Ascending aorta (tissue), 2 donors: ENCODE results near the gene PSMA1. TPM values are rescaled to one million over a fixed set of nuclear protein-coding genes. Genes with fewer than 3 reads are reported as not detected.

Experiments
- DNase-seq, 2 donors: peaks; one replicate each; pipeline ENCODE4 v3.0.0-alpha.2; 2019; ENCODE audit warnings: low spot score in 2 of 2
- H3K27ac ChIP-seq, 2 donors: fragments of 200-600 bp; sonication (generic); one replicate each; pipeline ENCODE4 v1.5.1; 2016 to 2017; ENCODE audit warnings: mild to moderate bottlenecking in 1 of 2
- H3K27me3 ChIP-seq: fragments of 200-600 bp; sonication (generic); one replicate; pipeline ENCODE4 v1.5.1; 2017
- H3K36me3 ChIP-seq, 2 donors: fragments of 200-600 bp; sonication (generic); one replicate each; pipeline ENCODE4 v1.5.1; 2016
- H3K4me1 ChIP-seq, 2 donors: fragments of 200-600 bp; sonication (generic); one replicate each; pipeline ENCODE4 v1.5.1; 2016 to 2017; ENCODE audit warnings: mild to moderate bottlenecking in 1 of 2
- H3K4me3 ChIP-seq, 2 donors: fragments of 200-600 bp; sonication (generic); one replicate each; pipeline ENCODE4 v1.5.1; 2016 to 2017; ENCODE audit warnings: mild to moderate bottlenecking in 1 of 2
- H3K9me3 ChIP-seq, 2 donors: fragments of 200-600 bp; sonication (generic); one replicate each; pipeline ENCODE4 v1.5.1; 2016
- CTCF ChIP-seq, 3 experiments: fragments of 200-600 bp in 2 of 3; fragments of 450-650 bp in 1 of 3; sonication (generic) in 2 of 3; IDR thresholded peaks; one replicate each; pipeline ENCODE4 v1.5.1; 2016 to 2019; ENCODE audit warnings: antibody characterized with exemption in 3 of 3, mild to moderate bottlenecking in 1 of 3, moderate library complexity in 1 of 3
- intact Hi-C: fragments of 100-400 bp; cut with DNase I; formaldehyde crosslinking; loops from one replicate; pipeline ENCODE4 v1.15.1; 2023
- total RNA-seq: library from RNA; depleted of rRNA; stranded (reverse); fragments of >200 nt; gene quantifications from one replicate; pipeline ENCODE4 v1.1.0, GENCODE V29; 2016

The PSMA1 gene
- total RNA-seq, 1 donor from 2014 or later, result 42.5 TPM

DNA sequence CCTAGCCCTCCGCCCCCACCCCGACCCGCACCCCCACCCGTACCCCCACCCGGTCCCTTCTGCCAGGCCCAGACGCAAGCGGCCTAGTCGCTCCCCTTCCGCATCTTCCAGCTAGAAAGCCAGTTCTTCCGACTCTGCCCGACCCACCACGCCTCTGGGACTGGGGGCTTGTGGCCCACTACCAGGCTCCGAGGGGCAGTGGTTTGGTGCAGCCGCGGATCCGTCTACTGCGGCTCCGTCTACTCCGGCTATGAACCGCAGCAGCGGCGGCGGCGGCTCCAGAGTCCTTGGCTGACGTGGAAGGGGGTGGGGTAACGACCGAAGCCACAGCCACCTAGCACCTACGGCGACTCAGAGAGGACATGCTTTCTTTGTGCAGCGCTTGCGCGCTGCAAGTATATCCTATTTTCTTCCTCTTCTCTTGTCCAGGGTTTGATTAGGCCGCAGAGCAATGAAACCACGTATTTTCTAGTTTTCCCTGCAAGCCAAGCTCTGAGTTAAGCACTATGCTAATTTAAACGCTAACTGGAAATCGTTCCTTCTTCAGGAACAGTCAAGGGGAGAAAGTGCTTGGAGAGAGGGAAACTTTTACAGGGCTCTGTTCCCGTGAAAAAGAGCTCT lies 20.5 kb downstream of the PSMA1 start, which contains the start of gene COPB1:
COPB1 (minus strand) TSS at position 252 of the 621 bp plus-strand sequence. CDS start 883 bp downstream, outside the sequence.
- TF ChIP-seq CTCF (IDR thresholded peaks at IDR 0.05), result no peak
- H3K4me1 ChIP-seq, result peaks cover 0 to 18% of the 10 kb centered on the region in 2 donors
- peak; percentile 79 to 95 for DNase-seq
- intact Hi-C loops, result loop anchor here (1.0 kb wide), 1 partner anchor 21 kb away; the partner anchor contains the start of gene PSMA1
- H3K27ac ChIP-seq, result peak within 1 kb of the TSS; percentile 82 to 90
- no peaks in the 10 kb centered on the region for H3K27me3 ChIP-seq
- peak within 1 kb of the TSS; percentile 68 to 86 for H3K4me3 ChIP-seq
- no peaks in the 10 kb centered on the region for H3K9me3 ChIP-seq
- H3K36me3 ChIP-seq, result peaks cover 26 to 41% of the 10 kb centered on the region in 2 donors

- intact Hi-C loops, result loop anchor here (1.0 kb wide), 1 partner anchor 21 kb away; the partner anchor contains the start of gene PSMA1
- H3K4me1 ChIP-seq, result peaks cover 0 to 18% of the 10 kb centered on the region in 2 donors
- peak in 1 of 2 donors; percentile 63 for DNase-seq
- peak overlapping the region; percentile 68 to 86 for H3K4me3 ChIP-seq
- peaks cover 27 to 41% of the 10 kb centered on the region in 2 donors for H3K36me3 ChIP-seq
- H3K27me3 ChIP-seq, result no peaks in the 10 kb centered on the region
- peak overlapping the region; percentile 82 to 90 for H3K27ac ChIP-seq
- no peaks in the 10 kb centered on the region for H3K9me3 ChIP-seq
- TF ChIP-seq CTCF (IDR thresholded peaks at IDR 0.05), result no peak
Observed at GRCh38 chr11:14499178-14499559, 21.0 kb downstream of the PSMA1 start.

GRCh38 chr11:14480716-14481115 lies 39.5 kb downstream of the PSMA1 start:
- Histone ChIP-seq H3K27me3 (no peaks in the 10 kb centered on the region), H3K9me3 (no peaks in the 10 kb centered on the region), H3K36me3 (peaks cover 86 to 100% of the 10 kb centered on the region in 2 donors), H3K4me1 (no peaks in the 10 kb centered on the region), H3K4me3 (no peak overlapping the region), H3K27ac (no peak overlapping the region)
- intact Hi-C loops, result no loop called here
- no peak for DNase-seq
- TF ChIP-seq CTCF (IDR thresholded peaks at IDR 0.05), result no peak

DNA sequence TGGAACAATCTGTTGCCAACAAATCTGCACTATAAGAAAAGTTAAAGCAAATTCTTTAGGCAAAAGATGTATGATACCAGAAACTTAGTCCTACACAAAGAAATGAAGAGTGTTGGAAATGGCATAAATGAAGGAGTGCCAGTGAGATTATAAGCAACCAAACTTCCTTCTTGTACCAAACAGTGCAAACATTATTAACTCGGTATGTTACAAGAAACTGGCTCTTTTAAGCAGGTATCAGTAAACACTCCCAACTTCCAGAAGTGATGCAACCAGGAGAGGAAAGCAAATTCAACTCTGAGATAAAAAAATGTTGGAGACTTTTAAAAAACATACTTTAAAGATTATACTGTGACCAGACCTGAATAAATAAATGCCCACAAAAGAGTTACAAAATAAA lies 49.1 kb downstream of the PSMA1 start:
- intact Hi-C loops, result no loop called here
- no peak for DNase-seq
- no peaks in the 10 kb centered on the region for H3K27me3 ChIP-seq
- H3K4me1 ChIP-seq, result peaks cover 0 to 3% of the 10 kb centered on the region in 2 donors
- no peak overlapping the region for H3K27ac ChIP-seq
- H3K36me3 ChIP-seq, result peaks cover 70 to 98% of the 10 kb centered on the region in 2 donors
- no peak overlapping the region for H3K4me3 ChIP-seq
- TF ChIP-seq CTCF (IDR thresholded peaks at IDR 0.05), result no peak
- no peaks in the 10 kb centered on the region for H3K9me3 ChIP-seq

GRCh38 chr11:14463623-14464022 lies 56.6 kb downstream of the PSMA1 start:
- Histone ChIP-seq H3K4me3 (no peak overlapping the region), H3K36me3 (peaks cover 85 to 95% of the 10 kb centered on the region in 2 donors), H3K4me1 (peaks cover 0 to 3% of the 10 kb centered on the region in 2 donors), H3K27ac (peak overlapping the region in 1 of 2 donors; percentile 28), H3K9me3 (no peaks in the 10 kb centered on the region), H3K27me3 (no peaks in the 10 kb centered on the region)
- intact Hi-C loops, result no loop called here
- no peak for TF ChIP-seq CTCF (IDR thresholded peaks at IDR 0.05)
- DNase-seq, result no peak
